Superior temporal gyrus (tissue), 1 donor: Measurements from ENCODE around the gene ASIP.
A peak's percentile ranks its signal among the peaks of the same experiment; 100 is the strongest.

ENCODE experiments used
- DNase-seq: peaks from one replicate; pipeline ENCODE4 v3.0.0-alpha.2; 2016; ENCODE audit errors: extremely low spot score

The ASIP gene

GRCh38 chr20:34311118-34312023 lies 70.1 kb downstream of the ASIP start:
- DNase-seq: no peak

GRCh38 chr20:34312024-34312460 lies 70.8 kb downstream of the ASIP start:
- no peak for DNase-seq

- peak; percentile 98 for DNase-seq
Measured at GRCh38 chr20:34312544-34313217, 71.5 kb downstream of the ASIP start.

- peak; percentile 3 for DNase-seq
Measured at GRCh38 chr20:34315236-34315635, 74.0 kb downstream of the ASIP start.

- no peak for DNase-seq
Measured at GRCh38 chr20:34316196-34316814, 75.1 kb downstream of the ASIP start.
